Activated T-helper 1 cell treated with anti-CD3 and anti-CD28 coated beads, Interleukin-12 subunit alpha, Interleukin-12 subunit beta, Interleukin-2, Interleukin-4 antibody, amounts not matched to agents 30 ng/mL and 10 ng/mL and 1 ng/mL, durations not matched to agents 14 hours and 24 hours and 36 hours (primary cell): Measurements from ENCODE around the gene SUOX. TPM values are rescaled to one million over a fixed set of nuclear protein-coding genes. Genes with fewer than 3 reads are reported as not detected.

Source experiments
- total RNA-seq: library from RNA; stranded (reverse); gene quantifications from 2 replicates; pipeline ENCODE4 v1.2.3, GENCODE V29; 2022

The SUOX gene
- total RNA-seq, 1 donor from 2014 or later: 12.0 TPM

Other genes starting within 250 kb of the SUOX start
- gene SARNP, start 179.6 kb upstream of the SUOX start, total RNA-seq: 70.7 and 75.1 TPM in 2 replicates
- 58.9 and 61.2 TPM in 2 replicates for gene ORMDL2, start 179.2 kb upstream of the SUOX start, total RNA-seq
- 43.5 and 45.0 TPM in 2 replicates for gene DNAJC14, start 167.7 kb upstream of the SUOX start, total RNA-seq
- not detected in 2 replicates for gene MMP19, start 154.3 kb upstream of the SUOX start, total RNA-seq
- 38.8 and 40.5 TPM in 2 replicates for gene PYM1, start 69.4 kb upstream of the SUOX start, total RNA-seq
- 352 and 379 TPM in 2 replicates for gene DGKA, start 66.1 kb upstream of the SUOX start, total RNA-seq
- 0.29 TPM in 1 of 2 replicates, not detected in the other for gene PMEL, start 31.2 kb upstream of the SUOX start, total RNA-seq
- gene CDK2, start 30.4 kb upstream of the SUOX start, total RNA-seq: 93.5 and 109 TPM in 2 replicates
- gene RAB5B, start 23.2 kb upstream of the SUOX start, total RNA-seq: 42.6 and 47.0 TPM in 2 replicates
- gene IKZF4, start 23.8 kb downstream of the SUOX start, total RNA-seq: 31.9 and 35.7 TPM in 2 replicates
- 35.4 and 38.2 TPM in 2 replicates for gene RPS26, start 44.6 kb downstream of the SUOX start, total RNA-seq
- 0.51 and 0.65 TPM in 2 replicates for gene ERBB3, start 82.9 kb downstream of the SUOX start, total RNA-seq
- gene PA2G4, start 107.3 kb downstream of the SUOX start, total RNA-seq: 404 and 419 TPM in 2 replicates
- gene RPL41, start 119.4 kb downstream of the SUOX start, total RNA-seq: 3,669 and 3,676 TPM in 2 replicates
- 13.5 and 13.7 TPM in 2 replicates for gene ZC3H10, start 121.0 kb downstream of the SUOX start, total RNA-seq
- gene ESYT1, start 131.0 kb downstream of the SUOX start, total RNA-seq: 159 and 161 TPM in 2 replicates
- gene MYL6B, start 155.3 kb downstream of the SUOX start, total RNA-seq: 58.8 and 67.6 TPM in 2 replicates
- gene MYL6, start 161.1 kb downstream of the SUOX start, total RNA-seq: 786 and 802 TPM in 2 replicates
- gene SMARCC2, start 192.2 kb downstream of the SUOX start, total RNA-seq: 124 and 132 TPM in 2 replicates
- 46.9 and 47.2 TPM in 2 replicates for gene RNF41, start 224.6 kb downstream of the SUOX start, total RNA-seq
- 97.5 and 102 TPM in 2 replicates for gene NABP2, start 227.1 kb downstream of the SUOX start, total RNA-seq
- gene SLC39A5, start 232.8 kb downstream of the SUOX start, total RNA-seq: 0.54 and 1.4 TPM in 2 replicates